ENCODE data around the gene GAS7. TPM values are rescaled to one million over a fixed set of nuclear protein-coding genes. Genes with fewer than 3 reads are reported as not detected.

Gene GAS7
- total RNA-seq, 1 experiment from 2014 or later = 12.3 TPM

GRCh38 chr17:10183931-10184930 lies 14.2 kb downstream of the GAS7 start:
- no peak overlapping the region for H3K4me3 Mint-ChIP-seq
- H3K4me1 Mint-ChIP-seq = peaks cover 49% of the 10 kb centered on the region
- no peak for DNase-seq (ENCODE audit: low spot score)
- no peaks in the 10 kb centered on the region for H3K36me3 Mint-ChIP-seq
- CTCF ChIA-PET = interaction anchor here (0.6 to 2.0 kb wide), 6 partner anchors 14 to 256 kb away, joined by 3 to 7 read pairs (median 4); partner anchors contain the start of gene GAS7
- ATAC-seq = peak; percentile 74
- H3K9me3 Mint-ChIP-seq = no peaks in the 10 kb centered on the region
- H3K27me3 Mint-ChIP-seq (ENCODE audit: low read depth) = no peaks in the 10 kb centered on the region
- TF ChIP-seq PRDM15 (CRISPR knock-in tag; IDR thresholded peaks at IDR 0.05) (peak; percentile 43; the same call in 1 of the 2 replicates), ZNF281 (CRISPR knock-in tag; IDR thresholded peaks at IDR 0.05) (no peak)
- H3K27ac Mint-ChIP-seq = peak overlapping the region; percentile 82
- POLR2A ChIA-PET = no interaction called here

GRCh38 chr17:10182785-10183184 lies 15.6 kb downstream of the GAS7 start:
- DNase-seq (ENCODE audit: low spot score) (no peak), ATAC-seq (no peak)
- Mint-ChIP-seq H3K36me3 (no peaks in the 10 kb centered on the region), H3K4me1 (peaks cover 58% of the 10 kb centered on the region), H3K27ac (no peak overlapping the region), H3K4me3 (no peak overlapping the region), H3K27me3 (ENCODE audit: low read depth) (no peaks in the 10 kb centered on the region), H3K9me3 (no peaks in the 10 kb centered on the region)
- ChIA-PET POLR2A (no interaction called here), CTCF (interaction anchor here (1.0 to 2.0 kb wide), 2 partner anchors 16 to 201 kb away, joined by 4 to 5 read pairs; partner anchors contain the start of gene GAS7)
- TF ChIP-seq CDX4 (CRISPR knock-in tag; IDR thresholded peaks at IDR 0.05; ENCODE audit: borderline replicate concordance) (no peak), AR (CRISPR knock-in tag; IDR thresholded peaks at IDR 0.05) (no peak), TEAD1 (CRISPR knock-in tag; IDR thresholded peaks at IDR 0.05) (no peak), TCF7 (CRISPR knock-in tag; IDR thresholded peaks at IDR 0.05; ENCODE audit: low read depth) (no peak), ZSCAN18 (CRISPR knock-in tag; IDR thresholded peaks at IDR 0.05) (no peak), MXD4 (CRISPR knock-in tag; IDR thresholded peaks at IDR 0.05; ENCODE audit: borderline replicate concordance) (no peak), ZBTB43 (CRISPR knock-in tag; IDR thresholded peaks at IDR 0.05) (no peak), ELF4 (CRISPR knock-in tag; IDR thresholded peaks at IDR 0.05; ENCODE audit: low read depth) (no peak), ZNF121 (CRISPR knock-in tag; IDR thresholded peaks at IDR 0.05) (no peak), ERG (CRISPR knock-in tag; IDR thresholded peaks at IDR 0.05) (no peak), FOXP4 (CRISPR knock-in tag; IDR thresholded peaks at IDR 0.05) (no peak), CBFB (CRISPR knock-in tag; IDR thresholded peaks at IDR 0.05; ENCODE audit: low read depth) (no peak), ETV6 (CRISPR knock-in tag; IDR thresholded peaks at IDR 0.05) (no peak)

All from WTC11 (cell line).